ENCODE results near the gene IRF4. TPM values are rescaled to one million over a fixed set of nuclear protein-coding genes. Genes with fewer than 3 reads are reported as not detected.

The IRF4 gene
- total RNA-seq, 1 donor from 2014 or later = not detected

DNA sequence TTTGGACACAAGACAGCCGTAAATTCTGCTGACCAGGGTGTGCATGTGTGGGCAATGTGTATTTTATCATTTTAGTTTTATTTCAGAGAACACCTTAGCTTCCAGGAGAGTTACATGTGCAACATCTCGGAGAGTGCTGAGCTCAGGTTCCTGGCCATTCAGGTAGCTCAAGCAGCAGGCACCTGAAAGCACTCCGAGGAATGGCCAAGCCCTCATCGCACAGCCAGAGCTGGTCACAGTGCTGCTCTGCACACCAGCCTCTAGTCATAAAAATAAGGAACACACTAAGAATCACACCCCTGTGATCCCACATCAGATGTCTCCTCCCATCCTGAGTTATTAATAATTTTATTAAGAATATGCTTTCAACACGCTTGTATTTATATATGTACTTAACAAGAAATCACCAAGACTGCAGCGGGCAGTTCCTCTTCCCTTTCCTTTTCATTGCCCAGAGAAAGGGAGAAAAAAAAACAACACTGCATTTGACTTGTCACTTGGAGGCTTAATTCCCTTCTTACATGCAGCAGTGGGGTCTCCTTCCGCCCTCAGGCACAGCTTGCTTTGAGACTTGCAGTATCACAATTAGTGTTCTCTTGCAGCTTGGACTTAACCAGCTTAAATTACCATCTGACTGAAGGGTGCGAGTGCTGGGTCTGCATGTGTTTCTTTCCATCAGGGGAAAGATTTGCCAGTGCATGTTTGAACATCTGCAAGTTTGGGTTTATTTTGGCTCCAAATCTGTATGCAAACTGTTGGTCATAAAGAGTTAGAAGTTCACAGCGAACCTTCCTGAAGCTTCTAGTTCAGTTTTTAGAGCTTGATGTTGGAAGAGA lies 36.0 kb upstream of the IRF4 start:
- Mint-ChIP-seq H3K9me3 (peaks cover 14% of the 10 kb centered on the region), H3K27ac (no peak overlapping the region), H3K4me1 (peaks cover 2% of the 10 kb centered on the region), H3K36me3 (peaks cover 4% of the 10 kb centered on the region), H3K4me3 (no peak overlapping the region), H3K27me3 (ENCODE audit: low read depth) (no peaks in the 10 kb centered on the region)
- TF ChIP-seq, protein P1, sequence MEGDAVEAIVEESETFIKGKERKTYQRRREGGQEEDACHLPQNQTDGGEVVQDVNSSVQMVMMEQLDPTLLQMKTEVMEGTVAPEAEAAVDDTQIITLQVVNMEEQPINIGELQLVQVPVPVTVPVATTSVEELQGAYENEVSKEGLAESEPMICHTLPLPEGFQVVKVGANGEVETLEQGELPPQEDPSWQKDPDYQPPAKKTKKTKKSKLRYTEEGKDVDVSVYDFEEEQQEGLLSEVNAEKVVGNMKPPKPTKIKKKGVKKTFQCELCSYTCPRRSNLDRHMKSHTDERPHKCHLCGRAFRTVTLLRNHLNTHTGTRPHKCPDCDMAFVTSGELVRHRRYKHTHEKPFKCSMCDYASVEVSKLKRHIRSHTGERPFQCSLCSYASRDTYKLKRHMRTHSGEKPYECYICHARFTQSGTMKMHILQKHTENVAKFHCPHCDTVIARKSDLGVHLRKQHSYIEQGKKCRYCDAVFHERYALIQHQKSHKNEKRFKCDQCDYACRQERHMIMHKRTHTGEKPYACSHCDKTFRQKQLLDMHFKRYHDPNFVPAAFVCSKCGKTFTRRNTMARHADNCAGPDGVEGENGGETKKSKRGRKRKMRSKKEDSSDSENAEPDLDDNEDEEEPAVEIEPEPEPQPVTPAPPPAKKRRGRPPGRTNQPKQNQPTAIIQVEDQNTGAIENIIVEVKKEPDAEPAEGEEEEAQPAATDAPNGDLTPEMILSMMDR (IDR thresholded peaks at IDR 0.05; ENCODE audit: unreplicated experiment) = no peak
- no peak for DNase-seq (ENCODE audit: low spot score in 2 of 2, unreplicated experiment in 2 of 2)

DNA sequence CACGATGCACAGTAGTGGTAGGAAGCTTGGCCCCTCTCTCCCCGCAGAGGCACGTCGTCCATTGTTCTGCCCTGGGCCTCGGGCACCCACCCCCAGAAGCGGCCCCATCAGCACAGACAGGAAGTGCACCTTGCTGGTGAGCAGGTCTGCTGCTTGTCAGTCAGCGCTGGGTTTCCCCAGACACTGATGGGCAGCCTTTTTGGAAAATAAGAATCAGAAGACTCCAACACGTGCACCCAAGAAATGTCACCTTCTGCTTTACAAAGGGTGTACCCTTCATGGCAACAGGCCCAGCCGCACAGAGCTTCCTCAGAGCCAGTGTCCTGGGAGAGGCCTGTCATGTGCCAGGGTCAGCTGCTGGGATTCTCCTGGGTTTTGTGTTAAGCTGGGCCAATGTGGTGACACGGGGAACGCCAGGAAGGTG lies 34.7 kb upstream of the IRF4 start:
- peaks cover 2% of the 10 kb centered on the region for H3K4me1 Mint-ChIP-seq
- H3K36me3 Mint-ChIP-seq = no peaks in the 10 kb centered on the region
- H3K9me3 Mint-ChIP-seq = peaks cover 20% of the 10 kb centered on the region
- H3K4me3 Mint-ChIP-seq = no peak overlapping the region
- TF ChIP-seq, protein P1 (IDR thresholded peaks at IDR 0.05; ENCODE audit: unreplicated experiment) = no peak
- no peak overlapping the region for H3K27ac Mint-ChIP-seq
- H3K27me3 Mint-ChIP-seq (ENCODE audit: low read depth) = no peaks in the 10 kb centered on the region
- no peak for DNase-seq (ENCODE audit: low spot score in 2 of 2, unreplicated experiment in 2 of 2)

DNA sequence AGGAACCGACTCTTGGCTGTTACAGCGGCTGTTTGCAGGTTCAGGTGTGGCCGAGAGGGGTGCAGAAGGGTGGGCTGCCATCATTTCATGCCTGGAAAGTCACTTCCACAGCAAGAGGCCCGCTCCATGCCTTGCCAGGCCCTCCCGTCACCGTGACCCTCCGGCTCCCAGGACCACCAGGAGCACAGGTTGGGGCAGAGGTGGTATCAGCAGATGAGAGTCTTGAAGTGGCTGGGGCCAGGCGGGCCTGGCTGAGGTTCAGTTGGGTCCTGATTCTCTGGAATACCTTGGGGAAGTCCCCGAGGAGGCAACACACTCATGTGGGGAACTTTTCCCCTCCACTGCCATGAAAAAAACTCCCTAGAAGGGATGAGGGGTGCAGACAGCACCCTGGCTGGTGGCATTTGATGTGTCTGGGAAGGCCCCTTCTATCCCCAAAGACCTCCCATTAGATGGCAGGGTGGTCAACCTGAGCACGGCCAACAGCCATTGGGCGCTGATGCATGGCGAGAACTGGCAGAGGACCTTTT lies 34.2 kb upstream of the IRF4 start:
- H3K4me3 Mint-ChIP-seq = no peak overlapping the region
- TF ChIP-seq, protein P1 (IDR thresholded peaks at IDR 0.05; ENCODE audit: unreplicated experiment) = no peak
- peaks cover 24% of the 10 kb centered on the region for H3K9me3 Mint-ChIP-seq
- H3K27ac Mint-ChIP-seq = no peak overlapping the region
- no peak for DNase-seq (ENCODE audit: low spot score in 2 of 2, unreplicated experiment in 2 of 2)
- H3K27me3 Mint-ChIP-seq (ENCODE audit: low read depth) = no peaks in the 10 kb centered on the region
- peaks cover 2% of the 10 kb centered on the region for H3K4me1 Mint-ChIP-seq
- no peaks in the 10 kb centered on the region for H3K36me3 Mint-ChIP-seq

DNA sequence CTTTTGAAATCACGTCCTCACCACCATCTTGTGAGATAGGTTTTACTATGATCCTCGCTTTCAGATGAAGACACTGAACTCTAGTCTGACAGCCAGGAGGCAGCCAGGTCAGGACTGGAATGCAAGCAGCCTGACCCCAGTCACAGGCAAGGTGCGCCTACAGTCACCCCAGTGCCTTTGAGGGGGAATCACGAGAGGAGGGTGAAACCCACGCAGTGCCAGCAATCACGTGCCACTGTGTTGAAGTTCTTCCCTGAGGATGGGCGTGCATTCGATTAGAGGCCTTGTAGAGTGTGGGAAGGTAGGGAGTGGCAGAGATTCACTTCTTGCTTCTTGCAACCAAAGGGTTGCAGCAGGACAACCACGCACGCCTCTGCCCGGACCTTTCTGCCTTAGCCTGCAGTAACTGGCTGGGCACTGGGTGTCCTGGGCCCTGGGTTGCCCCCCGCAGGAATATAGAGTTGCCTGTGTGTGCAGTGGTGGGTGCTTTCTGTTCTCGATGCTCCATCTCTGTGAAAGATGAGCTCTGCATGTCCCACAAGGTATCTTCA lies 33.7 kb upstream of the IRF4 start:
- Mint-ChIP-seq H3K4me1 (peaks cover 2% of the 10 kb centered on the region), H3K4me3 (no peak overlapping the region), H3K36me3 (no peaks in the 10 kb centered on the region), H3K9me3 (peaks cover 30% of the 10 kb centered on the region), H3K27me3 (ENCODE audit: low read depth) (no peaks in the 10 kb centered on the region), H3K27ac (no peak overlapping the region)
- no peak for DNase-seq (ENCODE audit: low spot score in 2 of 2, unreplicated experiment in 2 of 2)
- TF ChIP-seq, protein P1 (IDR thresholded peaks at IDR 0.05; ENCODE audit: unreplicated experiment) = no peak

DNA sequence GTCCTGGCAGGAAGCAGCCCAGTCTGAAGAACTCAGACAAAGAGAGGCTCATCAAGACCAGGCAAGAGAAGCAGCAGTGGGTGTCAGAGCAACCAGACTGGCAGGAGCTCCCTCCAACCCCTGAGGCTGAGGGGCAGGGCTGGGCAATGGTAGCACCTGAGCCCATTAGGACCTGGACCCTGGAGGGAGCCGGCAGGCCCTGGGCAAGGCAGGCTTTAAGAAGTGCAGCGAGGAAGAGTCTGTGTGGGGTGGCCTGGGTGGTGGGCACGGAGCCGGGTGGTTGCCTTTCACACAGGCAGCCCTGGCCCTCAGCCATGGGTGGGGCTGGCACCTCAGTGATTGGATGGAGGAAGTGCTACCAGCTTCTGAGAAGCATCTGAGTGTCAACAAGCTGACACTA lies 33.1 kb upstream of the IRF4 start:
- Mint-ChIP-seq H3K4me1 (peaks cover under 1% of the 10 kb centered on the region), H3K9me3 (peaks cover 34% of the 10 kb centered on the region), H3K4me3 (no peak overlapping the region), H3K36me3 (no peaks in the 10 kb centered on the region), H3K27ac (no peak overlapping the region), H3K27me3 (ENCODE audit: low read depth) (no peaks in the 10 kb centered on the region)
- TF ChIP-seq, protein P1 (IDR thresholded peaks at IDR 0.05; ENCODE audit: unreplicated experiment) = no peak
- no peak for DNase-seq (ENCODE audit: low spot score in 2 of 2, unreplicated experiment in 2 of 2)

All from mesothelial cell of epicardium (in vitro differentiated cells).